A673 (cell line): ENCODE measurements around the gene STX11. TPM values are rescaled to one million over a fixed set of nuclear protein-coding genes. Genes with fewer than 3 reads are reported as not detected.

Experiments used
- BruUV-seq: library from RNA; stranded (reverse); fragments of 400-500 nt; replicated peaks from 2 replicates; lab custom pipeline; 2021; lab: Mats Ljungman, UMichigan
- CTCF ChIA-PET: fragments of 300-600 bp; sonication (Branson Sonifier 250); formaldehyde crosslinking; loops from one replicate; lab custom pipeline; 2022; ENCODE audit warnings: antibody characterized with exemption; lab: Charles Lee
- POLR2A ChIA-PET: fragments of 300-600 bp; sonication (Branson Sonifier 250); formaldehyde crosslinking; loops from one replicate; lab custom pipeline; 2022; ENCODE audit warnings: antibody characterized with exemption; ENCODE audit not compliant: low non-redundant PET; lab: Charles Lee
- DNase-seq: peaks from one replicate; pipeline ENCODE4 v3.0.0-alpha.2; 2015; ENCODE audit warnings: low spot score
- H3K27ac ChIP-seq: fragments of 200-600 bp; sonication (generic); 2 replicates; pipeline ENCODE4 v1.5.1; 2016; ENCODE audit warnings: mixed run types, low read depth, mild to moderate bottlenecking, mixed read lengths, antibody characterized with exemption, low read length; ENCODE audit not compliant: poor library complexity, severe bottlenecking
- H3K27me3 ChIP-seq: fragments of 200-600 bp; sonication (generic); replicated peaks from 2 replicates; pipeline ENCODE4 v1.6.1; 2017; ENCODE audit warnings: mixed run types, low read depth, mild to moderate bottlenecking, mixed read lengths, antibody characterized with exemption, low read length; ENCODE audit not compliant: insufficient read depth, poor library complexity
- H3K36me3 ChIP-seq: fragments of 200-600 bp; sonication (generic); 2 replicates; pipeline ENCODE4 v1.6.1; 2016; ENCODE audit warnings: mixed run types, mild to moderate bottlenecking, mixed read lengths, antibody characterized with exemption, low read length; ENCODE audit not compliant: insufficient read depth, poor library complexity, severe bottlenecking
- H3K4me1 ChIP-seq: fragments of 200-600 bp; sonication (generic); 2 replicates; pipeline ENCODE4 v1.6.1; 2017; ENCODE audit warnings: mixed run types, mild to moderate bottlenecking, mixed read lengths, antibody characterized with exemption, low read length; ENCODE audit not compliant: insufficient read depth, poor library complexity, severe bottlenecking
- H3K4me3 ChIP-seq: fragments of 200-600 bp; sonication (generic); 2 replicates; pipeline ENCODE4 v1.5.1; 2016; ENCODE audit warnings: low read depth, mixed run types, mild to moderate bottlenecking, mixed read lengths, low read length; ENCODE audit not compliant: poor library complexity, severe bottlenecking
- H3K9me3 ChIP-seq: fragments of 200-600 bp; sonication (generic); 2 replicates; pipeline ENCODE4 v1.6.1; 2016; ENCODE audit warnings: mixed run types, low read depth, mild to moderate bottlenecking, mixed read lengths, antibody characterized with exemption, low read length; ENCODE audit not compliant: poor library complexity, severe bottlenecking
- CTCF ChIP-seq: fragments of 300-800, 200-600 bp; sonication (generic); conservative IDR thresholded peaks from 2 replicates; pipeline ENCODE4 v1.5.1; 2017; ENCODE audit warnings: low read depth, mild to moderate bottlenecking, antibody characterized with exemption, low read length, moderate library complexity, mixed read lengths
- EZH2 ChIP-seq: fragments of 200-600 bp; sonication (generic); IDR thresholded peaks from 2 replicates; pipeline ENCODE4 v1.6.1; 2017; ENCODE audit warnings: borderline replicate concordance, low read depth, mild to moderate bottlenecking, mixed read lengths, antibody characterized with exemption, low read length; ENCODE audit not compliant: poor library complexity, severe bottlenecking
- intact Hi-C: fragments of 100-400 bp; cut with micrococcal nuclease; formaldehyde crosslinking; loops from one replicate; pipeline ENCODE4 v1.10.0; 2022; ENCODE audit not compliant: unreplicated experiment
- total RNA-seq: library from RNA; stranded (reverse); gene quantifications from 2 replicates; pipeline ENCODE4 v1.2.3, GENCODE V29; 2021

STX11 gene
- total RNA-seq, 1 experiment from 2014 or later = 0.30 TPM

DNA sequence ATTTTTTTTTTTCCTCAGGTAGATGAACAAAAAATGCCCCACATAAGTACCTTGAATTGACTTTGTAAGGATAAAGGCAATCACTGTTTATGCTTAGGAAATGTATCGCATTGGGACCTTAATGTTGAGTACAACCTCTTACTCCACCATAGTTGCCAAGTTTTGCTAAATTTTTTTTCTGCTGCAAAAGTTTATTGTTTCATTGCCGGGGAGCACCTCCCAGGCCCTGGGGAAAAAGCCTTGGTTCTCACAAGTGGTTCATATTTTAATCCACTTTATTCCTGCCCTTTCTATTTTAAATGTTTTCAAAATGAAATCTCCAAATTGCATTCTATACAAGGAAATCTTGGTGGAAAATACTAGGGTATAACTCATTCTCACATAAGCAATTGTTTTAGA, 82.5 kb downstream of the STX11 start:
- H3K36me3 ChIP-seq = no peaks in the 10 kb centered on the region
- H3K4me3 ChIP-seq = no peak overlapping the region
- no peaks in the 10 kb centered on the region for H3K4me1 ChIP-seq
- TF ChIP-seq CTCF = no peak
- TF ChIP-seq EZH2 = no peak
- H3K27ac ChIP-seq = no peak overlapping the region
- intact Hi-C loops = no loop called here
- BruUV-seq = no TSS peak
- no peak for DNase-seq
- POLR2A ChIA-PET = no interaction called here
- H3K27me3 ChIP-seq = no peaks in the 10 kb centered on the region
- no peaks in the 10 kb centered on the region for H3K9me3 ChIP-seq
- CTCF ChIA-PET = no interaction called here

DNA sequence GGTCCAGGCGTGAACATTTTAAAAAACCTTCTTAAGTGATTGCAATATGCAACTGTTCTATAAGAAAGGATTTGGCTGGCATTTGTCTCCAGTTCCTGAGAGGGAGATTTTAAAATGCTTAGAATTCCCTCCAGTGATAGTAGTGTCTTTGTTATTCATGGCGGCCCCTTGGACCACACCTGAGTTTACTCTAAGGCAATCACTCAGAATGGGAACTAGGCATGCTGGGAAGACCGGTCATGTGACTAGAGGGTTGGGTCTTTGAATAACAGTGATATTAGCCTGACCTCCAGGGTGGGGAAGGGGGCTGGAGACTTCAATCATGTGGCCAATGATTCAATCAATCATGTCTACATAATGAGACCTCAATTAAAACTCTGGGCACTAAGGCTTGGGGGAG, 84.1 kb downstream of the STX11 start:
- Histone ChIP-seq H3K27me3 (no peaks in the 10 kb centered on the region), H3K36me3 (no peaks in the 10 kb centered on the region), H3K4me1 (no peaks in the 10 kb centered on the region), H3K27ac (no peak overlapping the region), H3K9me3 (no peaks in the 10 kb centered on the region), H3K4me3 (no peak overlapping the region)
- intact Hi-C loops = no loop called here
- CTCF ChIA-PET = no interaction called here
- POLR2A ChIA-PET = no interaction called here
- no peak for DNase-seq
- no TSS peak for BruUV-seq
- TF ChIP-seq EZH2 (no peak), CTCF (no peak)

DNA sequence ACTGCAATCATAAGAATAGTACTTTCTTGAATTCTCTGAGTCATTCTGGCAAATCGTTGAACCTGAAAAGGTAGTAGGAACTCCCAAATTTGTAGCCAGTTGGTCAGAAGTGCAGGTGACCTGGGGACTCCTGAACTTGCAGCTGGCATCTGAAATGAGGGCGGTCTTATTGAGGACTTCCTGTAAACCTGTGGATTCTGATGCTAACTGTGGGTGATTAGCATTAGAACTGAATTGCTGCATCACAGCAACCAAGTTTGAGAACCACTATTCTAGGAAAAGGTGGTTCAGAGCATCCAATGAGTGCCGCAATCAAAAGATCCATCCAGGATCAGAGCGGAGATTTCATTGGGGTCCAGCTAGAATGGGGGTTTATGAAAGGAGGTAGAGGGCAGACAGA, 84.6 kb downstream of the STX11 start:
- no TSS peak for BruUV-seq
- H3K27me3 ChIP-seq = no peaks in the 10 kb centered on the region
- ChIA-PET CTCF (no interaction called here), POLR2A (no interaction called here)
- H3K9me3 ChIP-seq = no peaks in the 10 kb centered on the region
- H3K36me3 ChIP-seq = no peaks in the 10 kb centered on the region
- intact Hi-C loops = no loop called here
- no peak overlapping the region for H3K27ac ChIP-seq
- H3K4me1 ChIP-seq = no peaks in the 10 kb centered on the region
- no peak overlapping the region for H3K4me3 ChIP-seq
- no peak for DNase-seq
- TF ChIP-seq EZH2 (no peak), CTCF (no peak)

Other genes starting within 250 kb of the STX11 start
- gene PLAGL1, start 142.3 kb upstream of the STX11 start, total RNA-seq = 0.77 and 1.3 TPM in 2 replicates
- 135 and 136 TPM in 2 replicates for gene SF3B5, start 54.9 kb upstream of the STX11 start, total RNA-seq
- gene UTRN, start 134.8 kb downstream of the STX11 start, total RNA-seq = 75.2 and 82.8 TPM in 2 replicates